ENCODE data around the gene LPAR2. TPM values are rescaled to one million over a fixed set of nuclear protein-coding genes. Genes with fewer than 3 reads are reported as not detected.

The LPAR2 gene
- total and polyA plus RNA-seq, 2 of the 13 experiments (the other 11 are each of a cell fraction or from before 2014, with no cell fraction given), result 0.86 to 3.6 TPM

DNA sequence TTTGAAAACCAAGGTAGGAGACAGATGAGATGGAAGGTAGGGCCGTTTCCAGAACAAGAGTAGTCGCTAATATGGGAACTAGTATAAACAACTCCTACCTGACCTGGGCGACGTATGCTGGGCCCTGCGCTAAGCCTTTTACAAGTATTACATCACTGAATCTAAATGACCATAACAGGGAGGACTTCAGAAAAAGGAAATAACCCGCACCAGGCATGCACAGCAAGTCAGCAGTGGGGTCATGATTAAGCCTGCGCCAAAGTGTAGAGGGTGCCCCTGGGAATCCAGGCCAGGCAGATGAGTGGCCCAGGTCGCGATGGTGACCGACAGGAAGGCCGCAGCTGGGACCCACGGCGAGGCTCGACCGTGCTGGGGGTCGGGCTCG is 34.8 kb upstream of the LPAR2 start (continued):
- TF ChIP-seq THAP8 (CRISPR knock-in tag; IDR thresholded peaks at IDR 0.05; ENCODE audit: borderline replicate concordance) (no peak), RFXAP (CRISPR knock-in tag; IDR thresholded peaks at IDR 0.05; ENCODE audit: borderline replicate concordance) (no peak), XRCC5 (optimal IDR thresholded peaks at IDR 0.05; ENCODE audit: low read length) (peak; percentile 3), TEAD3 (CRISPR knock-in tag; optimal IDR thresholded peaks at IDR 0.05; ENCODE audit: borderline replicate concordance) (peak; percentile 43), ZNF441 (CRISPR knock-in tag; IDR thresholded peaks at IDR 0.05; ENCODE audit: borderline replicate concordance) (no peak), ZNF589 (CRISPR knock-in tag; conservative IDR thresholded peaks at IDR 0.05) (0 out of 2 replicates have a peak, but pooled peaks have one; percentile 12), CCDC6 (CRISPR knock-in tag; IDR thresholded peaks at IDR 0.05) (no peak), ZNF333 (CRISPR knock-in tag; IDR thresholded peaks at IDR 0.05; ENCODE audit: borderline replicate concordance) (no peak), NR3C1 (CRISPR knock-in tag; IDR thresholded peaks at IDR 0.05) (no peak), ZNF496 (CRISPR knock-in tag; IDR thresholded peaks at IDR 0.05; ENCODE audit: insufficient replicate concordance) (no peak), ZNF780A (CRISPR knock-in tag; IDR thresholded peaks at IDR 0.05) (0 out of 2 replicates have a peak, but pooled peaks have one; percentile 68), MYNN (CRISPR knock-in tag; IDR thresholded peaks at IDR 0.05; ENCODE audit: low read depth) (peak; percentile 54; the same call in 1 of the 2 replicates), SP5 (CRISPR knock-in tag; IDR thresholded peaks at IDR 0.05; ENCODE audit: borderline replicate concordance, low read depth) (no peak), ZNF503 (CRISPR knock-in tag; IDR thresholded peaks at IDR 0.05) (no peak), GABPA (IDR thresholded peaks at IDR 0.05; ENCODE audit: low read depth, low read length) (no peak), GABPA (CRISPR knock-in tag; IDR thresholded peaks at IDR 0.05; ENCODE audit: low read depth) (peak; percentile 30; the same call in 1 of the 2 replicates), ZBTB7A (CRISPR knock-in tag; IDR thresholded peaks at IDR 0.05) (no peak), ZBTB4 (CRISPR knock-in tag; IDR thresholded peaks at IDR 0.05; ENCODE audit: borderline replicate concordance) (no peak), ZNF317 (CRISPR knock-in tag; IDR thresholded peaks at IDR 0.05) (no peak)
- TF ChIP-seq, protein P1, sequence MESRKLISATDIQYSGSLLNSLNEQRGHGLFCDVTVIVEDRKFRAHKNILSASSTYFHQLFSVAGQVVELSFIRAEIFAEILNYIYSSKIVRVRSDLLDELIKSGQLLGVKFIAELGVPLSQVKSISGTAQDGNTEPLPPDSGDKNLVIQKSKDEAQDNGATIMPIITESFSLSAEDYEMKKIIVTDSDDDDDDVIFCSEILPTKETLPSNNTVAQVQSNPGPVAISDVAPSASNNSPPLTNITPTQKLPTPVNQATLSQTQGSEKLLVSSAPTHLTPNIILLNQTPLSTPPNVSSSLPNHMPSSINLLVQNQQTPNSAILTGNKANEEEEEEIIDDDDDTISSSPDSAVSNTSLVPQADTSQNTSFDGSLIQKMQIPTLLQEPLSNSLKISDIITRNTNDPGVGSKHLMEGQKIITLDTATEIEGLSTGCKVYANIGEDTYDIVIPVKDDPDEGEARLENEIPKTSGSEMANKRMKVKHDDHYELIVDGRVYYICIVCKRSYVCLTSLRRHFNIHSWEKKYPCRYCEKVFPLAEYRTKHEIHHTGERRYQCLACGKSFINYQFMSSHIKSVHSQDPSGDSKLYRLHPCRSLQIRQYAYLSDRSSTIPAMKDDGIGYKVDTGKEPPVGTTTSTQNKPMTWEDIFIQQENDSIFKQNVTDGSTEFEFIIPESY (CRISPR knock-in tag; IDR thresholded peaks at IDR 0.05), result no peak
- TF ChIP-seq, protein P2, sequence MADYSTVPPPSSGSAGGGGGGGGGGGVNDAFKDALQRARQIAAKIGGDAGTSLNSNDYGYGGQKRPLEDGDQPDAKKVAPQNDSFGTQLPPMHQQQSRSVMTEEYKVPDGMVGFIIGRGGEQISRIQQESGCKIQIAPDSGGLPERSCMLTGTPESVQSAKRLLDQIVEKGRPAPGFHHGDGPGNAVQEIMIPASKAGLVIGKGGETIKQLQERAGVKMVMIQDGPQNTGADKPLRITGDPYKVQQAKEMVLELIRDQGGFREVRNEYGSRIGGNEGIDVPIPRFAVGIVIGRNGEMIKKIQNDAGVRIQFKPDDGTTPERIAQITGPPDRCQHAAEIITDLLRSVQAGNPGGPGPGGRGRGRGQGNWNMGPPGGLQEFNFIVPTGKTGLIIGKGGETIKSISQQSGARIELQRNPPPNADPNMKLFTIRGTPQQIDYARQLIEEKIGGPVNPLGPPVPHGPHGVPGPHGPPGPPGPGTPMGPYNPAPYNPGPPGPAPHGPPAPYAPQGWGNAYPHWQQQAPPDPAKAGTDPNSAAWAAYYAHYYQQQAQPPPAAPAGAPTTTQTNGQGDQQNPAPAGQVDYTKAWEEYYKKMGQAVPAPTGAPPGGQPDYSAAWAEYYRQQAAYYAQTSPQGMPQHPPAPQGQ (CRISPR knock-in tag; IDR thresholded peaks at IDR 0.05; ENCODE audit: borderline replicate concordance), result no peak

All from HepG2 (cell line).